Measurements from ENCODE around the gene KRTAP10-4. TPM values are rescaled to one million over a fixed set of nuclear protein-coding genes. Genes with fewer than 3 reads are reported as not detected.
"Not testable (repeated sequence)": the region's sequence is repeated elsewhere in the genome, so short reads cannot be mapped to it uniquely, and the experiment has no call there.

The KRTAP10-4 gene
- total RNA-seq (not detected), polyA plus RNA-seq (not detected)
- long read RNA-seq, donor 1, result 0 reads
- long read RNA-seq, donor 2, result 0 reads

- peak in 1 of 2 donors; percentile 73 for DNase-seq
- H3K4me1 ChIP-seq (ENCODE audit: control insufficient read depth in 1 of 2, insufficient read depth in 2 of 2, low read length in 2 of 2); H3K4me3 ChIP-seq (ENCODE audit: low read length in 2 of 2); intact Hi-C loops (cut with DNase I); H3K36me3 ChIP-seq (ENCODE audit: control insufficient read depth in 1 of 2, insufficient read depth in 2 of 2, low read length in 1 of 2); ATAC-seq (ENCODE audit: low FRiP score); H3K9me3 ChIP-seq (ENCODE audit: control insufficient read depth, low read length); H3K27ac ChIP-seq (ENCODE audit: low read depth in 1 of 2, low read length in 2 of 2); H3K27me3 ChIP-seq (ENCODE audit: control insufficient read depth in 1 of 2, insufficient read depth in 2 of 2, low read length in 1 of 2): not testable (repeated sequence)
- 35 to 44% methylated on average over 21 to 23 of the region's 25 CpGs for WGBS, 2 donors
These were observed at the start of gene KRTAP10-4 for GRCh38 chr21:44573630-44574456. KRTAP10-4 (plus strand) TSS chr21:44573729; CDS start chr21:44573759, 30 bp downstream.

GRCh38 chr21:44524414-44525371 lies 48.8 kb upstream of the KRTAP10-4 start:
- H3K36me3 ChIP-seq (ENCODE audit: control insufficient read depth in 1 of 2, insufficient read depth in 2 of 2, low read length in 1 of 2), result no peaks in the 10 kb centered on the region
- no peak overlapping the region for H3K27ac ChIP-seq (ENCODE audit: low read depth in 1 of 2, low read length in 2 of 2)
- intact Hi-C loops (cut with DNase I), result no loop called here
- no peaks in the 10 kb centered on the region for H3K9me3 ChIP-seq (ENCODE audit: control insufficient read depth, low read length)
- 78 to 87% methylated on average over 2 of the region's 2 CpGs for WGBS, 2 donors
- no peaks in the 10 kb centered on the region for H3K4me1 ChIP-seq (ENCODE audit: control insufficient read depth in 1 of 2, insufficient read depth in 2 of 2, low read length in 2 of 2)
- ATAC-seq (ENCODE audit: low FRiP score) (no peak), DNase-seq (no peak)
- no peaks in the 10 kb centered on the region for H3K27me3 ChIP-seq (ENCODE audit: control insufficient read depth in 1 of 2, insufficient read depth in 2 of 2, low read length in 1 of 2)
- no peak overlapping the region for H3K4me3 ChIP-seq (ENCODE audit: low read length in 2 of 2)

GRCh38 chr21:44525391-44526095 lies 48.0 kb upstream of the KRTAP10-4 start:
- ATAC-seq (ENCODE audit: low FRiP score) (no peak), DNase-seq (peak in 1 of 2 donors; percentile 71)
- no peaks in the 10 kb centered on the region for H3K4me1 ChIP-seq (ENCODE audit: control insufficient read depth in 1 of 2, insufficient read depth in 2 of 2, low read length in 2 of 2)
- H3K27me3 ChIP-seq (ENCODE audit: control insufficient read depth in 1 of 2, insufficient read depth in 2 of 2, low read length in 1 of 2), result no peaks in the 10 kb centered on the region
- 90 to 92% methylated on average over 20 of the region's 20 CpGs for WGBS, 2 donors
- H3K36me3 ChIP-seq (ENCODE audit: control insufficient read depth in 1 of 2, insufficient read depth in 2 of 2, low read length in 1 of 2), result no peaks in the 10 kb centered on the region
- no peak overlapping the region for H3K27ac ChIP-seq (ENCODE audit: low read depth in 1 of 2, low read length in 2 of 2)
- no peaks in the 10 kb centered on the region for H3K9me3 ChIP-seq (ENCODE audit: control insufficient read depth, low read length)
- no peak overlapping the region for H3K4me3 ChIP-seq (ENCODE audit: low read length in 2 of 2)
- intact Hi-C loops (cut with DNase I), result no loop called here

- H3K4me1 ChIP-seq (ENCODE audit: control insufficient read depth in 1 of 2, insufficient read depth in 2 of 2, low read length in 2 of 2), result no peaks in the 10 kb centered on the region
- peak in 1 of 2 donors; percentile 38 for DNase-seq
- H3K27ac ChIP-seq (ENCODE audit: low read depth in 1 of 2, low read length in 2 of 2), result no peak overlapping the region
- 89 to 92% methylated on average over 12 of the region's 12 CpGs for WGBS, 2 donors
- intact Hi-C loops (cut with DNase I), result no loop called here
- H3K9me3 ChIP-seq (ENCODE audit: control insufficient read depth, low read length), result no peaks in the 10 kb centered on the region
- H3K27me3 ChIP-seq (ENCODE audit: control insufficient read depth in 1 of 2, insufficient read depth in 2 of 2, low read length in 1 of 2), result no peaks in the 10 kb centered on the region
- no peaks in the 10 kb centered on the region for H3K36me3 ChIP-seq (ENCODE audit: control insufficient read depth in 1 of 2, insufficient read depth in 2 of 2, low read length in 1 of 2)
- H3K4me3 ChIP-seq (ENCODE audit: low read length in 2 of 2), result no peak overlapping the region
- ATAC-seq (ENCODE audit: low FRiP score), result no peak
These were observed 47.2 kb upstream of the KRTAP10-4 start for GRCh38 chr21:44526096-44526997.

- 87 to 90% methylated on average over 37 of the region's 37 CpGs for WGBS, 2 donors
- intact Hi-C loops (cut with DNase I), result no loop called here
- no peak for ATAC-seq (ENCODE audit: low FRiP score)
- H3K4me1 ChIP-seq (ENCODE audit: control insufficient read depth in 1 of 2, insufficient read depth in 2 of 2, low read length in 2 of 2), result no peaks in the 10 kb centered on the region
- H3K27me3 ChIP-seq (ENCODE audit: control insufficient read depth in 1 of 2, insufficient read depth in 2 of 2, low read length in 1 of 2), result no peaks in the 10 kb centered on the region
- no peak overlapping the region for H3K4me3 ChIP-seq (ENCODE audit: low read length in 2 of 2)
- H3K36me3 ChIP-seq (ENCODE audit: control insufficient read depth in 1 of 2, insufficient read depth in 2 of 2, low read length in 1 of 2), result no peaks in the 10 kb centered on the region
- H3K9me3 ChIP-seq (ENCODE audit: control insufficient read depth, low read length), result no peaks in the 10 kb centered on the region
- H3K27ac ChIP-seq (ENCODE audit: low read depth in 1 of 2, low read length in 2 of 2), result no peak overlapping the region
- peak in 1 of 2 donors; percentile 58 for DNase-seq
These were observed 46.2 kb upstream of the KRTAP10-4 start for GRCh38 chr21:44527156-44527982.

- no peaks in the 10 kb centered on the region for H3K9me3 ChIP-seq (ENCODE audit: control insufficient read depth, low read length)
- ATAC-seq (ENCODE audit: low FRiP score), result no peak
- intact Hi-C loops (cut with DNase I), result no loop called here
These were observed 45.4 kb upstream of the KRTAP10-4 start for GRCh38 chr21:44527983-44528633.

GRCh38 chr21:44528634-44528995 lies 44.9 kb upstream of the KRTAP10-4 start:
- no peaks in the 10 kb centered on the region for H3K9me3 ChIP-seq (ENCODE audit: control insufficient read depth, low read length)
- no peaks in the 10 kb centered on the region for H3K36me3 ChIP-seq (ENCODE audit: control insufficient read depth in 1 of 2, insufficient read depth in 2 of 2, low read length in 1 of 2)
- intact Hi-C loops (cut with DNase I), result no loop called here
- ATAC-seq (ENCODE audit: low FRiP score) (no peak), DNase-seq (peak in 1 of 2 donors; percentile 22)
- H3K4me3 ChIP-seq (ENCODE audit: low read length in 2 of 2), result no peak overlapping the region
- H3K27ac ChIP-seq (ENCODE audit: low read depth in 1 of 2, low read length in 2 of 2), result no peak overlapping the region
- no peaks in the 10 kb centered on the region for H3K4me1 ChIP-seq (ENCODE audit: control insufficient read depth in 1 of 2, insufficient read depth in 2 of 2, low read length in 2 of 2)
- H3K27me3 ChIP-seq (ENCODE audit: control insufficient read depth in 1 of 2, insufficient read depth in 2 of 2, low read length in 1 of 2), result no peaks in the 10 kb centered on the region
- WGBS, 2 donors, result 92 to 94% methylated on average over 10 of the region's 10 CpGs

More at GRCh38 chr21:44527983-44528633, 45.4 kb upstream of the KRTAP10-4 start:
- peak; percentile 40 to 45 for DNase-seq
- no peak overlapping the region for H3K4me3 ChIP-seq (ENCODE audit: low read length in 2 of 2)
- H3K4me1 ChIP-seq (ENCODE audit: control insufficient read depth in 1 of 2, insufficient read depth in 2 of 2, low read length in 2 of 2), result no peaks in the 10 kb centered on the region
- no peaks in the 10 kb centered on the region for H3K27me3 ChIP-seq (ENCODE audit: control insufficient read depth in 1 of 2, insufficient read depth in 2 of 2, low read length in 1 of 2)
- H3K27ac ChIP-seq (ENCODE audit: low read depth in 1 of 2, low read length in 2 of 2), result no peak overlapping the region
- no peaks in the 10 kb centered on the region for H3K36me3 ChIP-seq (ENCODE audit: control insufficient read depth in 1 of 2, insufficient read depth in 2 of 2, low read length in 1 of 2)
- WGBS, 2 donors, result 89% methylated on average over 18 of the region's 18 CpGs

Data from aorta (tissue), 5 donors.